ENCODE measurements around the gene NUMA1.

NUMA1 gene

GRCh38 chr11:71999362-71999761, 81.0 kb downstream of the NUMA1 start:
- no peak for DNase-seq

- peak; percentile 87 to 91 for DNase-seq
Measured at GRCh38 chr11:71998649-71999310, 81.6 kb downstream of the NUMA1 start, which contains the start of gene IL18BP. Gene IL18BP (plus strand): TSS chr11:71998909. CDS start chr11:71999985, 1,076 bp downstream.

GRCh38 chr11:71998061-71998460, 82.3 kb downstream of the NUMA1 start:
- DNase-seq: no peak

- DNase-seq: no peak
Measured at GRCh38 chr11:71997594-71997993, 82.7 kb downstream of the NUMA1 start.

GRCh38 chr11:71996946-71997345, 83.4 kb downstream of the NUMA1 start:
- peak; percentile 98 to 99 for DNase-seq

- no peak for DNase-seq
Measured at GRCh38 chr11:71996517-71996916, 83.8 kb downstream of the NUMA1 start.

GRCh38 chr11:71995726-71996291, 84.5 kb downstream of the NUMA1 start:
- no peak for DNase-seq

GRCh38 chr11:71994786-71995185, 85.6 kb downstream of the NUMA1 start:
- DNase-seq: no peak

GRCh38 chr11:71992136-71992730, 88.1 kb downstream of the NUMA1 start:
- DNase-seq: peak; percentile 39 to 54

GRCh38 chr11:71991494-71991893, 88.8 kb downstream of the NUMA1 start:
- DNase-seq: peak; percentile 96 to 97

GRCh38 chr11:71990701-71991100, 89.6 kb downstream of the NUMA1 start:
- no peak for DNase-seq

GRCh38 chr11:71988050-71988449, 92.3 kb downstream of the NUMA1 start:
- DNase-seq: no peak

GRCh38 chr11:71987521-71987920, 92.8 kb downstream of the NUMA1 start:
- DNase-seq: no peak

- DNase-seq: peak; percentile 42 to 55
Measured at GRCh38 chr11:71986131-71986530, 94.2 kb downstream of the NUMA1 start.

GRCh38 chr11:71979602-71980001, 100.7 kb downstream of the NUMA1 start:
- no peak for DNase-seq

- DNase-seq: no peak
Measured at GRCh38 chr11:71979094-71979493, 101.2 kb downstream of the NUMA1 start.

- peak; percentile 75 to 83 for DNase-seq
Measured at GRCh38 chr11:71977743-71978418, 102.5 kb downstream of the NUMA1 start.

GRCh38 chr11:71977090-71977489, 103.3 kb downstream of the NUMA1 start:
- DNase-seq: no peak

- DNase-seq: no peak
Measured at GRCh38 chr11:71976551-71976950, 103.8 kb downstream of the NUMA1 start.

GRCh38 chr11:71971680-71972079, 108.7 kb downstream of the NUMA1 start:
- no peak for DNase-seq

GRCh38 chr11:71964641-71965040, 115.7 kb downstream of the NUMA1 start:
- DNase-seq: no peak

GRCh38 chr11:71963468-71963867, 116.9 kb downstream of the NUMA1 start:
- DNase-seq: no peak

GRCh38 chr11:71962428-71963038, 117.8 kb downstream of the NUMA1 start:
- peak; percentile 40 to 45 for DNase-seq

Data from inflammatory macrophage (primary cell).